NOMO-1 treated with DMSO at 0.1 percent for 48 hours (cell line): ENCODE data around the gene RBM44.

Source experiments
- DNase-seq: peaks from one replicate; lab custom pipeline; 2025; ENCODE audit not compliant: unreplicated experiment; lab: John Stamatoyannopoulos, UW

The RBM44 gene

DNA sequence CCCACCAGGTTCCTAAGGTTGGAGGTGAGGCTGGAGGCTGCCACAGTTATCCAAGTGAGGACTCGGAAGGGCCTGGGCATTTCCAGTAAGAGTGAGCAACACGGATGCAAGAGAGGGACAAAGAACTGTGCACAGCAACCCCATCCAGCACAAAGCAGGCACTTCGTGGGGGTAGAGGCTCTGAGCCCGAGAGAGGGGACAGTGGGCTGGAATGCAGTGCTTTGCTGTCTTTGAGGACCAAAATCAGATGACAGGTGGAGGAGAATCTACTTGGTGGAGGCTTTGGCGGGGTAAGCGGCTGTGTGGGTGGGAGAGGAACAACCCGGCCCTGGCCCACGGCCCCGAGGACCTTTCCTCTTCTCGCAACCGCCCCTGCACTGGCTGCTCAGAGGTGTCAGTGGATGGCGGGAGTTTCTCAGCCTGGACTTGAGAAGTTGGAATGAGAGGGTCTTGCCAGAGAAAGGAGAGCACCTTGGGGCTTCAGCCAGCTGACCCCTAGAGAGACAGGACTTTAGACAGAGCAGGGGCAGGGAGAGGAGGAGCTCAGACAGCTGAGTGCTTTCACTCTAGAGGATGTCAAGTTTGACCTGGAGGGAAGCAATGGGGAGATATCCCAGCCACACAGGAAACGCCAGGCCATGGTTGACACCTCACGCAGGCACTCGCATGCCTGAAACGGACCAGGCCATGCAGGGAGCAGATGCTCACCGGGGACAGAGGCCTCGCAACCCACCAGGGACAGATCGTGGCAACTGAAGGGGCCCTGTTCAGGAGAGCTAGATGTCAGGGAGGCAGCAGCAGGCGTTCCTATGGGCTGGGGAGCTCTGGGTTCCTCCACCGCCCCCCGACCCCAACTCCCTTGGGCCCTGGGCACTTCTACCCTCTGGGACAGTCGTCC is 72.4 kb downstream of the RBM44 start:
- DNase-seq = no peak

DNA sequence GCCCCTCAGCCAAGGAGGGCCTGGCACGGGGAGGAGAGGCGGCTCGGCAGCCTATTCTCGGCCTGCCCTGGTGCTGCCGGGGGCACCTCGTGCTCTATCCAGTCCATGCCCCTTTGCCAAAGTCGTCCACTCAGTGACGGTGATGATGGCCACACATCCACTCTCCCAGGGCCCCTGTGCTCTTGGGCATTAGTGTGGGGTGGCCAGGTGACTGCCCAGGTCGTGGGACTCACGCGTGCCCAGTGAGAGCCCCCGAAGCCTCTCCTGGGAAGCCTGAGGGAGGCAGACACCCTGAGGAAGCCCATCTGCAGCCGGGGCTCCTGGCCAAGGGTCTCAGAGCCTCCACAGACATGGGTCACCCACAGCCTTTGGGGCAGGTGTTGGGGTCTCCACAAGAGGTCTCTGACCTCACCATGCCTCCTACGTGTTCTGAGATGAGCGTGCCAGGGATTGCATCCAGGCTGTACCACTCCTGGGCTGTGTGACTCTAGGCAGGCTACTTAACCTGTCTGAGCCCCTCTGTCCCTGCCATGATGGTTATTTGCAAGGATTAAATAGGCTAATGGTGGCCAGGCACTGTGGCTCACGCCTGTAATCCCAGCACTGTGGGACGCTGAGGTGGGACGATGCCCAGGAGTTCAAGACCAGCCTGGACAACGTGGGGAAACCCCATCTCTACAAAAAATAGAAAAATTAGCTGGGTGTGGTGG is 73.8 kb downstream of the RBM44 start:
- DNase-seq = no peak

DNA sequence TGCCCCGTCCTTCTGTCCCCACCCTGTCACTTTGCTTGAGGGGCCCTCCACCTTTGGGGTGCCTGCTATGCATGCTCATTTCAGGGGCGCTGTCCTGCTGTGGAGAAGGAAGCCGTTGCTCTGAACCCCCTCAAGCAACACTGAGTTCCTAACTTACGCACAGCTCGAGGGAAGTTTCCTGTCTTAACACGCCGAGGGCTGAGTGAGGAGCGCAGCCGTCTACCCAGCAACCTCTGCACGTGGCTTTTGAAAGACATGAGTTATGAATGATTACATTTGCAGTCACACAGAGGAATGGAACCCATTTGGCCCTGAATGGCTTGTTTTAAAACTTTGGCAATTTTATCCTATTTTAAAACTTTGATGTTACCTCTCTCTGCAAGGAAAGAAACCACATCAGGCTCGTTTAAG is 74.8 kb downstream of the RBM44 start:
- DNase-seq = no peak

DNA sequence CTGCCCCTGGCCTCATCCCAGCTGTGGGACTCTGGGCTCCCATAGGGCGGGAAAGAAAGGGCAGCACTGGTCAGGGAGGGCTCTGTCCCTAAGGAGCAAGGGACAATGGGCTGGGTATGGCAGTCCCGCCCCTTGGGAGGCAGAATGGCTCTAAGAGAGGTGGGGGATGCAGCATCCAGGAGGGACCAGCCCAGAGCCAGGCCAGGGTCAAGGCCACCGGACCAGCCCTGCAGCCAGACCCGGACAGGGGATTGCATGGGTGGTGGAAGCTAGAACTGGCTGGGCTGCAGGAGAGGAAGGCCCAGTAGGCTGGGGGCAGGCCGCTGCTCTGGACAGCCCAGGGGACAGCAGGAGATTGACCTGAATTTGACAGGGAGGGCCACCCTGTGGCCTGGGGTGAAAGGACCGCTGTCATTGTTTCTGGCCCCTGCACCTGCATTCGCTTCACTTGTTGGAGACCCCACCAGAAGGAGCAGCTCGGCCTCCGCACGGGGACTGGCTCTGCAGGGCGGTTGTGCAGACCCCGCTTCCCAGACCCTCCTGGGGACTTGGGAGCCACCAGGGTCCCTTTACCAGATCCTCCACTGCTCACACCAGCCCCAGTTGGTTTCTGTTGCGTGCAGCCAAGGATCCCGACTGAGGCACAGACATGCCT is 75.4 kb downstream of the RBM44 start:
- DNase-seq = no peak

DNA sequence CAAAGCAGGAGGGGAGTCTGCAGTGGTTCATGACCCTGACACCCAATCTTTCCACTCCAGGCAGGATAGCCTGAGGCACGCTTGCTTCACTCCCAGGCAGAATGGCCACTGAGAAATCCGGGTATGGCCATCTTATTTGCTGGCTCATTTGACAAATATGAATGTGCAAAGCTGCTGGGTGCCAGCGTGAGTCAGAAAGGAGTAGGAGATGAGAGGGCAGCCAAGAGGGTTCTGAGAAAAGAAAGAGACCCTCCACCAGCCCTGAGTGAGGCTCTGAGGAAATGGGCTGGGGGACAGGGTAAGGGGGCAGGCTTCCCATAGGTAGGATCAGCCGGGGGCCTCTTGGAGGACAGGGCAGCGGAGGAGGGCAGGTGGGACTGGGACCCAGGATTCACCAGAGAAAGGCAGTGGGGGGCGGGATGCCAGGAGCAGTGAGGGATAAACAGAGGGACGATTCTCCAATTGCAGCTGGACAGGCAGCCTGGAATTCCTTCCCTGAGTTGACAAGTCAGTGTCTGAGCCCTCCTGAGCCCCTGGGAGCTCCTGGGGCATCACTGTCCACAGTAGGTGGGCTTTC is 76.1 kb downstream of the RBM44 start:
- DNase-seq = no peak

DNA sequence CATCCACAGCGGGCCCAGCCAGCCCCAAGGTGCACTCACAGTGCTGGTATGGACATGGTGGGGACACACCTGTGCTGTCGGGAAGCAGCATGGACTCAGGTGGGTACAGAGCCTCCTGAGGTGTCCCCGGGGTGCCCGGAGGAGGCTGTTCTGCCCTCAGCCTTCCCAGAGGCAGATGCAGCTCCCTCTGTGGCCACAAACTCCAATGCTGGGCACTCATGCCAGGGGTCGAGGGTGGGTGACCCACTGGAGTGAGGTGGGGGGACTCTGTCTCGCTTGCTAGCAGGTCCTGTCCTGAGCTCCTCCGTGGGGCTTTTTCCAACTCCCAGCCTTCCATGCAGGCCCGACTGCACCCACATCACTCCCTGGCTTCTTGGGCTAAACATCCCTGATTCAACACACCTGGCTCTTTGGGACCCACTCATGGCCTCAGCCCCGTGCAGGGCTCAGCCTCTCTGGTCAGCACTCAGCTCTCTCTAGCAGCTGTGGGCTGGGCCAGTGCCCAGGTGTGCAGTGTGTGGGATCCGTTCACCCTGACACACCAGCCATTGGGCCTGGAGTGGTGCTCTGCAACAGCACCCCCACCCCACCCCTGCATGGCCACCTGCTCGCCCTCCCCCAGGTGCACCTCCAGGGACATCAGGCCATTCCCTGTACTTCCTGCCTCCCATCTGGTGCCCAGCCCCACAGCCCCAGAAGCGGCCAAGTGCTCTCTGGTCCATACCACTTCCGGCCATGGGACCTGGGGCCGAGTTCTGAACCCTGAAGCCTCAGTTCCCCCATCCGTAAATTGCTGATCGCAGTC is 76.9 kb downstream of the RBM44 start:
- no peak for DNase-seq

DNA sequence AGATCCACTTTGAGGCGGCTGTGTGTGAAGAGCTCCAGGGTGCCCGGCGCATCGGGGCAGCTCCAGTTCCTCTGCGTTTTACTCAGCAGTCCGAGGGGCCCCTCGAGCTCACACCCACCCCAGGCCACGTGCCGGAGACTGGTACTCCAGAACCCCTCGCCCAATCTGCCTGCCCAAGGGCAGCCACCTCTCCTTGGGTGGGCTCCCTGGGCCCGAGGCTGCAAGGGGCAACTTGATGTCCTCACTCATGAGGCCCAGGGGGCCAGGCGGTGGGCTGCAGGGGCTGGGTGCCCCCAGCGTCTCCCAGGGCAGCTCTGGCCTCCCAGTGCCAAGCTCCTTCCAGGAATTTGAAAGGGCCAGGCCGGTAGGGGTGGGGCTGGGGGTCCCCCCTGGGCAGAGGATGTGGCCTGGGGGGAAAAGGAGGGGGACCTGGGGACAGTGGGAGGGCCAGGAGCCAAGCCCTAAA is 77.5 kb downstream of the RBM44 start:
- DNase-seq = no peak

DNA sequence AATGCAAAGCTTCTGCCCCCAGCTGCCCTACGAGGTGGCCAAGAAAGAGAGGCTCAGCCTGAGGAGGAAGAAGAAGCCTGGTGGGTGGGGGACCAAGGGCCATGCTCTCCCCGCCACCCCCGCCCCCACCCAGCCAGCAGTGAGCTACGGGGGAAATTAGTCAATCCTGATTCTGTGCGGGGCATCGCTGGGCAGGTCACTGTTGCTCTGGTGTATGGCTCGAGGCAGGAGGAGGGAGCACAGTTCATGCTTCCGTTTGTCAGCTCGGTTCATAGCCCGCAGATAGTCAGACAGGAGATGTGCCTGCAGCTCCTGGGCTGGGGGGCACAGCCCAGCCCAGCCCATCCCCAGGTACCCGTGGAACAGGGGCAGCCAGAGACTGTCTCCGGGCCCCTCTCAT is 78.0 kb downstream of the RBM44 start:
- no peak for DNase-seq

DNA sequence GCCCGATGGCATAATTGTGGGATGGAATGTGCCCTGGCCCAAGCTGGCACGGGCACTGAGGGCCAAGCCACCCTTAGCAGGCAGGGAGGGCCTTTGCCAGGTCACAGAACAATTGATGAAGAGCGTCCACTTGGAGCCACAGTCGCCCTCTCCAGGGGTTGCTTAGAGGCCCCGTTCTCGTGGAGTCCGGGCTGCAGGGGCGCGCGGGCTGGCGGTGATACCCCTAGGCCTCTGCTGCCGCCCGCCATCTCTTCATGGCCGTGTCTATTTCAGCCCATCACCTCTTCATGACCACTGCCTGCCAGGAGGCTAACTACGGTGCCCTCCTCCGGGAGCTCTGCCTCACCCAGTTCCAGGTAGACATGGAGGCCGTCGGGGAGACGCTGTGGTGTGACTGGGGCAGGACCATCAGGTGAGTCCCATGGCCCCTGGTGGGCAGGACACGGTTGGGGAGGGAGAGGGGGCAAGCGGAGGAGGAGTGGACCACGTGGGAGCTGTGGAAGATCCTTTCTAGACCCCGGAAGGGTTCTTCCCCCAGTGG is 78.4 kb downstream of the RBM44 start:
- DNase-seq = no peak

DNA sequence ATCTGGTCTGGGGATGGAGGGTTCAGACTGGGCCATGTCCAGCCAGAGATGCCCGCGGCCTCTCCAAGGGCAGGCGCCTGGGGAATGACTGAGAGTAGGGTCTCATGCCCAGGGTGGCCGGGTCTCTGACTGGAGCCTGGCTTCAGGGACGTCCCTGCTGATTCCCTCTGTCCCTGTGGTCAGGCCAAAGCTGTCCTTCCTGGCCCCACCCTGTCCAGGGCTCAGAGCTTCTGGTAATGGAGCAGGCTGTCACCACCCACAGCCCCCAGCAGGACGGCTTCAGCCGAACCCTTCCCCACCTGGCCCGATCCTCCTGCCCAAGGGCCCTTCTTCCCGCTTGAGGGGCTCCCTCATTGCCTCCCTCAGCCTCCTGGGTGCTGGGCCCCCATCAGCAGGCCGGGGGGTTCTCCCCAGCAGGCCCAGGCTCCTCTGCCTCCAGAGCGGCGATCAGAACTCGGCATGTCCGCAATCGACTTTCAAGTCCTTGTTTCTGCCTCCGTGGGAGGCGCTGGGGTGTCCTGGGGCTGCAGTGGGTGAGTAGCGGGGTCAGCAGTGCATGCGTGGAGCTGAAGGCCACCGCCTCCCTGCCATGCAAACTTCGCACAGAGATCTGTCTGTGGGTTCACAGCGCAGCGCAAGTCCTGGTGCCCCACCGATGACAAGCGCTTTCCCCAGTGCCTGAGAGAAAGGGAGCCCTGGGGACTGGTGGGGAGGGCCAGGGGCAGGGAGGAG is 79.2 kb downstream of the RBM44 start:
- no peak for DNase-seq

DNA sequence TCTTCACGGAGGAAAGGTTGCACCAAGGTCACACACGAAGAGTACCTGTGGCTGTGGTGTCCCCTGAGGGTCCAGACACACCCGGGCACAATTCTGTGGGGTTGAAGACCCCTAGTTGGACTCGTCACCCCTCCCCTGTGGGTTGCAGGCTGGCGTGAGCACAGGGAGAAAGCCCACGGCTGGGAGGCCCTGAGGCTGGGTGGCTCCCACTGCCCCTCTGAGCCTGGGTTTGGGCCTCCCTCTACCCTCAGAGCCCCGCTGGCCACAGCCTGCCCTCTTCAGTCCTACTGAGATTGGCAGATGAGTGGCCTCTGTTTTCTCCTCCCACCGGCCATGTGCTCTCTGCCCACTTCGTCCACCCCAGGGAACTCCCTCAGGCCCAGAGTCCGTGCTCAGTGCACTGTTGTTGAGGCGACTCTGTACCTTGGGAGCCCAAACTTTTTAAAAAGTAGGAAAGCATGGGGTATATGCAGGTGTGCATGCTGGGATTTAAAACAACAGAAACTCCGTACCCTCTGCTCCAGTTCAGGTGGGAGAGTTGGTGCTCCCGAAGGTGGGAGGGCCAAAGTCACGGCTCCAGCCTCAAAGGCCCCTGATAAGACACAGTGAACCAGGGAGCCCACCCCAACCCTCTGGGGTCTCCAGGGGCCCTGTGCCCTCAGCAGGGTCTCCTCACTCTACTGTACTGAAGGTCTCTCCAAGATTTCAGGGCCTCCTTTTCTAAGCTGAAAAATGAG is 79.9 kb downstream of the RBM44 start:
- no peak for DNase-seq

DNA sequence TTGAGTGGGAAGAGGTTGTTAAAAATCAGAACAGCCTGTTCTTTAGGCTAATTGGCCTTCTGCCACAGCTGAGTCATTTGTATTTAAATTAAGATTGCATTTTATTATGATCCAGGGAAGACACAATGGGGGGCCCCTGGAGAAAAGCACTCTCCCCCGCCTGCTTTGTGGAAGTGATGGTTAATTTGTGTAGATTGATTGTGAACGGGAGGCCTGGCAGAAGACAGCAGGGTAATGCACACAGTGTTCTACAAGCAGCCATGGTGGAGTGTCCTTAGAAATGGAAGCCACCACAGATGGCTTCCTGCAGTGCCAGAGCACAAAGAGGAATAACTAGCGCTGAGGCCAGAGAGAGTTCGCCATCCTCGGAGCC is 80.5 kb downstream of the RBM44 start:
- no peak for DNase-seq

DNA sequence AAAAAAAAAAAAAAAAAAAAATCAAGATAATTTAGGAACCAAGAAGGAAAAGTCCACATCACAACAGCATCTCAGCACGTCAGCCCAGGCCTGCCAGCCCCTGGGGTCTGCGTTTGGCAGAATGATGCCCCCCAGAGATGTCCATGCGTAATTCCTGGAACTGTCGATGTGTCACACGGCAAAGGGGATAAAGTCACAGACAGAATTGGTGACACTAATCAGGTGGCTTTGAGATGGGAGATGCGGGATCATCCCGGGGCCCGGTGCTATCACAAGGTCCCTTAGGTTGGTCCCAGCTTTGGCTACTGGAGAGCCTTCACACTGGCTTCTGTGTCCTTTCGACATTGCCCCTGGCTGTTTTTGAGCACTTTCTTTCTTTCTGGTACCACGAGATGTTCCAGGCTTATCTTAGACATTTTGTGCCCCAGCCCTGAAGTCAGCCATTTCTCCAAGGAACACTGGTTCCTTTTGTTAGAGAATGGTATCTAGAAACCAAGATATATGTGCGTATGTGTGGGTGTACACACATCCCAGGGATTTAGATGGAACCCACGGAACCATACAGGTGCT is 81.5 kb downstream of the RBM44 start:
- DNase-seq = no peak

DNA sequence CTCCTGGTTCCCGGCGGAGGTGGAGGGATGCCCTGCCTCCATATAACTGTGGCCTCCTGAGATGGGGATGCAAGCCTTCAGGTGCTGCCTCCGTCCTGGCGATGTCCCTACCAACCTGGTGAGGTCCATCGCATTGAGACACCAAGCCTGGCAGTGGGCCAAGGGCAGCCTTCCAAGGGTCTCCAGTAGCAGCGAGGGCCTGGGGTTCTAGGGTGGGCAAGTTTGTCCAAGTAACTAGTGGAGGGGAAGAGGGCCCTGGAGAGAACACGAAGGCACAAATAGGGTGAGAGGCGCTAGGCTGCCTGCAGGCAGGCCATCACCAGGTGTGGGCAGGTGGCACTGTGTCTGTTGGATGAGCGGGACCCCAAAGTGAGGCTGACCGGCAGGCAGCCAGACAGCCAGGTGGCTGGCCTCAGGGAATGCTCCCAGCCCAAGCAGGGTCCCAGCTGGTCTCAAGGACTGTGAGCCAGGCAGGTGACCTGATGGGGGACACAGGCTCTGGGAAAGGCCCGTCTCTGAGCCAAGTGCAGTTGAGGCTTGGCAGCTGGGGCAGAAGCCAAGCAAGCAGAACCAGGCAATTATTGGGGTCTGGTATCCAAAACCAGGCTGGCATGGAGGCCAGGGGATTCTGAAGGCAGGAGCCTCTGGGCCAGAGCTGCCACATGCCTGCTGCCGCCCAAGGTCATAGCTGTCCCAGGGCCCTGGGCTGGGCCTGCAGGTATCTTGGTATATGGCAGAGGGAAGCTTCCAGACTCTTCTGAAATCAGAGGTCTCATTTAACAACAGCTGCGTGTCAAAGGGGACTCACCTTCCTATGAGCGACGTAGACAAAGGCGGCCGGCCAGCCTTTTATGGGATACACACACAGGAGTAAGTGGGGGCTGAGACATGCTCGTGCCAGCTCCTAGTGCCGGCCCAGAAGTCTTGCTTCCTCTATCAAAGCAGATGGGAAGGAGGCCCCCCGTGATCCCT is 84.2 kb downstream of the RBM44 start:
- DNase-seq = no peak

DNA sequence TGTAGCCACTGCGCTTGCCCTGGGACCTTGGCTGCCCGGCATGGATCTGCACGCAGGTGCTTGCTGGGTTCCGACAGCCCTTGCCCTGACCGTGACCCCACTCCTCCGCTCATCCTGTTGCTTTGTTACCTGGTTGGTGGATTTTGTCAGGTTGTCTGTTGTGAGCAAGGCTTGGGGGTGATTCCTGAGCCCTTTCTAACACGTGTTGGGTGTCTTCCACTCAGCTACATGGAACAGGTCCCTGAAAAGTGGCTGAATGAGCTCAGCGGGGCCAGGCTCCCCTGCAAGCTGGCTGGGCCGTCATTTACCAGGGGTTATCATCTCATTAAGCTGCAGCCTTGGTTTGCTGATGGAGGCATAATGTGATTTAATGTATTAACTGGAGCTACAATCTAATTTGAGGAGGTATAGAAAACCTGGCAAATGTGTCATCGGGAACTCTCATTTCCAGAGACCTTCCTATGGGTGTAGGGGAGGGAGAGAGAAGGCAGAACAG is 85.4 kb downstream of the RBM44 start:
- no peak for DNase-seq

DNA sequence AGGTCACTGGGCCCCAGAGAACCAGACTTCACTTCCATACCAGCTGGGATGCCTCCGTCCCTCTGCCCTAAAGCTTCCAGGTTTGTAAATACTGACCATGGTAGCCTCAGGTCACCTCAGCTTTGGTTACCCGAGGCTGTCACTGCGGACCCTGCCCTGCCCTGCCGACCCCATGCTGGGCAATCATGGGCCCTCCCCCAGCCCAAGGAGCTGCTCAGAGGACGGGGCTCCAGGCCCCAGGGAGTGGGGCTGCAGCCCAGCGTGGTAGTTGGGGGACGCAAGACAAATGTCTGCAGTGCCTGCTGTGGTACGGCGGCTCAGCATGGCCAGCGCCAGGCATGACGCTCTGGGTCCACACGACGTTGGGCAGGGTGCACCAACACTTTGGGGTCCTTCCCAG is 86.1 kb downstream of the RBM44 start:
- no peak for DNase-seq
